ENCODE measurements around the gene SPAG6. TPM values are rescaled to one million over a fixed set of nuclear protein-coding genes. Genes with fewer than 3 reads are reported as not detected.

The SPAG6 gene
- total and polyA plus RNA-seq, 2 of the 8 experiments (the other 6 are each of a cell fraction or from before 2014, with no cell fraction given), result 0.14 TPM; not detected in 1

DNA sequence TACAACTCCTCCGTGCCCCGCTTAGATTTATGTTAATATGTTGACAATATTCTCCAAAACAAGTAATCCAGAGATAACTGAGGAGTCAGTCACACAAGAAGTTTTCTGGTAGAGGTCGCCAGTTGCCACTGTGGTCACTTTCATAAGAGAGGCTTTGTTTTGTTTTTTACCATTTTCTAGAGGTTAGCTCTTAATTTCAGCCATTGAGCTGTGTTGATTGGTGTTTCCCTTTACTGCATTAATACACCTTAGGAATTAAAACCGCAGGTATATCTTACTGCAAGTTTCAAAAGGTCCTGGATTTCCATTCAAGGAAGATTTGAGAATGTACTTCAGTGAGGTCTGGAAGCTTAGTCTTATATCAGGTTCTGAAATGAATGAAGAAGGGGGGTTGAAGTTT is 20.9 kb upstream of the SPAG6 start:
- Histone ChIP-seq H2BK12ac (ENCODE audit: low read depth, low read length) (no peak overlapping the region), H3K79me1 (ENCODE audit: low read depth, low read length) (no peaks in the 10 kb centered on the region), H2BK20ac (ENCODE audit: low read length) (no peak overlapping the region), H4K20me1 (replicated peaks in 1 of 2; ENCODE audit: control insufficient read depth in 1 of 2, insufficient read depth in 2 of 2, low read length in 2 of 2) (peaks cover 7 to 14% of the 10 kb centered on the region in 2 experiments), H2BK120ac (replicated peaks; ENCODE audit: low read depth, low read length) (no peak overlapping the region), H3K79me2 (ENCODE audit: control insufficient read depth in 1 of 2, insufficient read depth in 2 of 2, low read length in 2 of 2) (no peaks in the 10 kb centered on the region), H4K91ac (replicated peaks; ENCODE audit: insufficient read length, low read length) (no peak overlapping the region), H3K27ac (ENCODE audit: low read depth, low read length) (no peak overlapping the region), H3K4me3 (ENCODE audit: extremely low read depth in 1 of 4, insufficient read depth in 2 of 4, low read depth in 3 of 4, low read length in 4 of 4) (peak overlapping the region in 2 of 4 experiments; percentile 51 to 64; a peak in 1 of 8 replicates), H3K18ac (ENCODE audit: extremely low read depth, low read length) (no peak overlapping the region), H2AK5ac (ENCODE audit: low read depth, low read length) (no peak overlapping the region), H2BK5ac (ENCODE audit: low read depth, low read length) (no peak overlapping the region), H2BK15ac (ENCODE audit: low read length) (no peak overlapping the region), H3K27me3 (replicated peaks in 1 of 4; ENCODE audit: control insufficient read depth in 3 of 4, extremely low read depth in 1 of 4, insufficient read depth in 3 of 4, low read length in 3 of 4) (peaks cover 37 to 62% (median 53%) of the 10 kb centered on the region in 4 experiments), H3K23ac (ENCODE audit: insufficient read length) (no peak overlapping the region), H3K14ac (ENCODE audit: insufficient read length) (no peak overlapping the region), H4K5ac (ENCODE audit: insufficient read length, low read depth, low read length) (no peak overlapping the region), H3K9ac (replicated peaks in 1 of 4; ENCODE audit: extremely low read depth in 1 of 4, low read depth in 3 of 4, low read length in 3 of 4) (peak overlapping the region in 1 of 4 experiments; percentile 14; a peak in 1 of 7 replicates), H4K8ac (ENCODE audit: extremely low read depth, insufficient read depth, low read length) (no peak overlapping the region), H3K4ac (replicated peaks; ENCODE audit: insufficient read length, low read depth, low read length) (no peak overlapping the region), H3K36me3 (ENCODE audit: control insufficient read depth in 2 of 4, insufficient read depth in 4 of 4, low read length in 3 of 4) (no peaks in the 10 kb centered on the region; a peak in 2 of 8 replicates), H3K9me3 (ENCODE audit: insufficient read depth in 2 of 2, low read depth in 1 of 2, low read length in 1 of 2) (no peaks in the 10 kb centered on the region), H3K23me2 (ENCODE audit: low read depth, low read length) (peaks cover 8% of the 10 kb centered on the region), H3K4me1 (replicated peaks in 1 of 4; ENCODE audit: control insufficient read depth in 3 of 4, insufficient read depth in 4 of 4, low read length in 3 of 4) (peaks cover 6 to 21% (median 7%) of the 10 kb centered on the region in 4 experiments; a peak in 5 of 7 replicates), H3K56ac (replicated peaks; ENCODE audit: insufficient read length, low read depth, low read length) (no peak overlapping the region), H3K4me2 (ENCODE audit: insufficient read depth in 1 of 2, low read depth in 2 of 2, low read length in 2 of 2) (peak overlapping the region in 1 of 2 experiments; percentile 55; a peak in 1 of 4 replicates), H2AFZ (ENCODE audit: low read length) (no peak overlapping the region)
- 7% methylated on average over 4 of the region's 4 CpGs; no CpG with 5 or more reads in 1 of the 2 experiments for WGBS, 2 experiments (ENCODE audit: extremely low coverage in 1 of 2, insufficient coverage in 1 of 2, insufficient read length in 1 of 2, insufficient replicate concordance in 2 of 2, low coverage in 1 of 2, low lambda C conversion rate in 2 of 2, missing lambda C conversion rate in 1 of 2)
- TF ChIP-seq EZH2 (IDR thresholded peaks at IDR 0.05; ENCODE audit: low read depth, low read length, severe bottlenecking) (peak; percentile 67), SIN3A (conservative IDR thresholded peaks at IDR 0.05 in 1 of 2, IDR thresholded peaks at IDR 0.05 in 1 of 2; ENCODE audit: low read depth in 1 of 2, low read length in 2 of 2) (no peak)
- no peak for FAIRE-seq
- CTCF ChIA-PET (ENCODE audit: partially characterized antibody), result interaction anchor here (0.8 to 1.3 kb wide), 2 partner anchors 20 to 332 kb away, joined by 3 to 4 read pairs; no protein-coding TSS in a partner anchor
- POLR2A ChIA-PET (ENCODE audit: partially characterized antibody), result interaction anchor here (1.3 kb wide), 1 partner anchor 15 kb away, joined by 4 read pairs; no protein-coding TSS in a partner anchor
- DNase-seq (ENCODE audit: low read depth in 1 of 2, low spot score in 2 of 2), result no peak

Data from H1 (cell line).